H1 (cell line): ENCODE data around the gene CDR2L. TPM values are rescaled to one million over a fixed set of nuclear protein-coding genes. Genes with fewer than 3 reads are reported as not detected.

Experiments used
- CTCF ChIA-PET: fragments of 300-600 bp; sonication (Branson Sonifier 250); formaldehyde crosslinking; loops from one replicate; lab custom pipeline; 2021; ENCODE audit not compliant: partially characterized antibody; lab: Charles Lee
- POLR2A ChIA-PET: fragments of 300-600 bp; sonication (Branson Sonifier 250); formaldehyde crosslinking; loops from one replicate; lab custom pipeline; 2021; ENCODE audit warnings: inconsistent platforms; ENCODE audit not compliant: partially characterized antibody; lab: Charles Lee
- DNase-seq, 2 experiments: peaks; one replicate each; pipeline versions ENCODE4 v3.0.0 to v3.0.0-alpha.2; 2010 to 2022; ENCODE audit warnings: low spot score in 2 of 2, low read depth in 1 of 2, mixed read lengths in 1 of 2
- FAIRE-seq: peaks from 2 replicates; lab custom pipeline; 2011; peaks lifted over from hg19 to GRCh38; lab: Jason Lieb, UNC
- H2AFZ ChIP-seq: 2 replicates; pipeline ENCODE4 v1.8.1; 2012; ENCODE audit warnings: low read length, inconsistent platforms
- H2AK5ac ChIP-seq: 2 replicates; pipeline ENCODE4 v1.6.1; 2013; ENCODE audit warnings: low read depth, low read length
- H2BK120ac ChIP-seq: replicated peaks from 2 replicates; pipeline ENCODE3; 2013; ENCODE audit warnings: low read depth, low read length, inconsistent platforms
- H2BK12ac ChIP-seq: 2 replicates; pipeline ENCODE4 v1.6.1; 2013; ENCODE audit warnings: low read depth, low read length
- H2BK15ac ChIP-seq: 2 replicates; pipeline ENCODE4 v1.6.1; 2013; ENCODE audit warnings: low read length
- H2BK20ac ChIP-seq: 2 replicates; pipeline ENCODE4 v1.6.1; 2013; ENCODE audit warnings: low read length
- H2BK5ac ChIP-seq: 2 replicates; pipeline ENCODE4 v1.6.1; 2013; ENCODE audit warnings: low read depth, low read length
- H3K14ac ChIP-seq: 2 replicates; pipeline ENCODE4 v1.6.1; 2013; ENCODE audit warnings: inconsistent platforms; ENCODE audit not compliant: insufficient read length
- H3K18ac ChIP-seq: 2 replicates; pipeline ENCODE4 v1.6.1; 2013; ENCODE audit warnings: low read length; ENCODE audit errors: extremely low read depth
- H3K23ac ChIP-seq: 2 replicates; pipeline ENCODE4 v1.6.1; 2013; ENCODE audit warnings: inconsistent platforms; ENCODE audit not compliant: insufficient read length
- H3K23me2 ChIP-seq: 2 replicates; pipeline ENCODE4 v1.6.1; 2013; ENCODE audit warnings: low read depth, low read length
- H3K27ac ChIP-seq: 2 replicates; pipeline ENCODE4 v1.6.1; 2011; ENCODE audit warnings: low read depth, low read length, inconsistent platforms
- H3K27me3 ChIP-seq, 4 experiments: replicated peaks in 1 of 4; 1 replicate in 1 of 4; 2 replicates in 3 of 4; pipeline versions ENCODE4 v1.6.1 to v1.8.1; 2011 to 2013; ENCODE audit warnings: low read length in 3 of 4, mild to moderate bottlenecking in 3 of 4, inconsistent platforms in 2 of 4, mixed read lengths in 2 of 4, moderate library complexity in 1 of 4; ENCODE audit not compliant: control insufficient read depth in 3 of 4, insufficient read depth in 3 of 4; ENCODE audit errors: extremely low read depth in 1 of 4
- H3K36me3 ChIP-seq, 4 experiments: 2 replicates each; pipeline versions ENCODE4 v1.6.1 to v1.8.1; 2011 to 2013; ENCODE audit warnings: mild to moderate bottlenecking in 4 of 4, low read length in 3 of 4, moderate library complexity in 2 of 4, control low read depth in 1 of 4, inconsistent platforms in 1 of 4; ENCODE audit not compliant: insufficient read depth in 4 of 4, control insufficient read depth in 2 of 4
- H3K4ac ChIP-seq: replicated peaks from 2 replicates; pipeline ENCODE3; 2013; ENCODE audit warnings: low read length, low read depth, mixed read lengths, inconsistent platforms; ENCODE audit not compliant: insufficient read length
- H3K4me1 ChIP-seq, 4 experiments: replicated peaks in 1 of 4; 1 replicate in 1 of 4; 2 replicates in 3 of 4; pipeline versions ENCODE4 v1.6.1 to v1.8.1; 2011 to 2013; ENCODE audit warnings: low read length in 3 of 4, inconsistent platforms in 2 of 4, mixed read lengths in 1 of 4; ENCODE audit not compliant: insufficient read depth in 4 of 4, control insufficient read depth in 3 of 4
- H3K4me2 ChIP-seq, 2 experiments: 2 replicates each; pipeline versions ENCODE4 v1.6.1 to v1.8.1; 2011 to 2013; ENCODE audit warnings: low read depth in 2 of 2, low read length in 2 of 2, control low read depth in 1 of 2, inconsistent platforms in 1 of 2, mild to moderate bottlenecking in 1 of 2; ENCODE audit not compliant: insufficient read depth in 1 of 2
- H3K4me3 ChIP-seq, 4 experiments: fragments of 200-600, 300-600 bp in 1 of 4; sonication (generic), shearing (Covaris generic), sonication (Bioruptor Twin) in 1 of 4; 2 replicates each; pipeline versions ENCODE4 v1.5.1 to v1.8.1; 2011 to 2016; ENCODE audit warnings: low read length in 4 of 4, low read depth in 3 of 4, control low read depth in 2 of 4, inconsistent platforms in 2 of 4, mild to moderate bottlenecking in 2 of 4, mixed read lengths in 1 of 4, moderate library complexity in 1 of 4; ENCODE audit not compliant: insufficient read depth in 2 of 4; ENCODE audit errors: extremely low read depth in 1 of 4
- H3K56ac ChIP-seq: replicated peaks from 2 replicates; pipeline ENCODE3; 2013; ENCODE audit warnings: low read depth, mild to moderate bottlenecking, mixed read lengths, low read length, inconsistent platforms; ENCODE audit not compliant: insufficient read length
- H3K79me1 ChIP-seq: 2 replicates; pipeline ENCODE4 v1.6.1; 2013; ENCODE audit warnings: low read depth, low read length, control low read depth
- H3K79me2 ChIP-seq, 2 experiments: 2 replicates each; pipeline versions ENCODE4 v1.6.1 to v1.8.1; 2012 to 2013; ENCODE audit warnings: low read length in 2 of 2, mild to moderate bottlenecking in 2 of 2, inconsistent platforms in 1 of 2; ENCODE audit not compliant: insufficient read depth in 2 of 2, control insufficient read depth in 1 of 2
- H3K9ac ChIP-seq, 4 experiments: replicated peaks in 1 of 4; 1 replicate in 1 of 4; 2 replicates in 3 of 4; pipeline versions ENCODE4 v1.6.1 to v1.8.1; 2011 to 2013; ENCODE audit warnings: low read depth in 3 of 4, low read length in 3 of 4, control low read depth in 2 of 4, mild to moderate bottlenecking in 2 of 4, moderate library complexity in 2 of 4, inconsistent platforms in 1 of 4; ENCODE audit errors: extremely low read depth in 1 of 4
- H3K9me3 ChIP-seq, 2 experiments: 2 replicates each; pipeline versions ENCODE4 v1.6.1 to v1.8.1; 2012 to 2013; ENCODE audit warnings: mild to moderate bottlenecking in 2 of 2, moderate library complexity in 2 of 2, control low read depth in 1 of 2, inconsistent platforms in 1 of 2, low read depth in 1 of 2, low read length in 1 of 2, mixed read lengths in 1 of 2; ENCODE audit not compliant: insufficient read depth in 2 of 2
- H4K20me1 ChIP-seq, 2 experiments: replicated peaks in 1 of 2; 2 replicates each; pipeline versions ENCODE3 to v1.8.1; 2011 to 2013; ENCODE audit warnings: inconsistent platforms in 2 of 2, low read length in 2 of 2, mild to moderate bottlenecking in 1 of 2; ENCODE audit not compliant: insufficient read depth in 2 of 2, control insufficient read depth in 1 of 2
- H4K5ac ChIP-seq: 2 replicates; pipeline ENCODE4 v1.6.1; 2013; ENCODE audit warnings: low read length, low read depth, mixed read lengths, inconsistent platforms; ENCODE audit not compliant: insufficient read length
- H4K8ac ChIP-seq: 2 replicates; pipeline ENCODE4 v1.8.0; 2013; ENCODE audit warnings: mild to moderate bottlenecking, moderate library complexity, low read length, inconsistent platforms; ENCODE audit not compliant: insufficient read depth; ENCODE audit errors: extremely low read depth
- H4K91ac ChIP-seq: replicated peaks from 2 replicates; pipeline ENCODE3; 2013; ENCODE audit warnings: low read length, mixed read lengths, inconsistent platforms; ENCODE audit not compliant: insufficient read length
- CHD1 ChIP-seq: IDR thresholded peaks from 2 replicates; pipeline ENCODE4 v1.6.1; 2012; ENCODE audit warnings: low read depth, low read length, improper control_type of control experiment
- CHD2 ChIP-seq: IDR thresholded peaks from 2 replicates; pipeline ENCODE4 v1.6.1; 2012; ENCODE audit warnings: low read length, improper control_type of control experiment
- HDAC2 ChIP-seq, 2 experiments: fragments of 300-600 bp in 1 of 2; sonication (generic) in 1 of 2; IDR thresholded peaks; 2 replicates each; pipeline ENCODE4 v1.6.1; 2011 to 2012; ENCODE audit warnings: low read depth in 2 of 2, low read length in 2 of 2, mild to moderate bottlenecking in 2 of 2, moderate library complexity in 2 of 2, borderline replicate concordance in 1 of 2, inconsistent platforms in 1 of 2
- POLR2AphosphoS5 ChIP-seq: IDR thresholded peaks from 2 replicates; pipeline ENCODE4 v1.6.1; 2011; ENCODE audit warnings: low read depth, low read length
- RXRA ChIP-seq: IDR thresholded peaks from 2 replicates; pipeline ENCODE4 v1.6.1; 2011; ENCODE audit warnings: low read depth, mild to moderate bottlenecking, low read length, moderate library complexity; ENCODE audit not compliant: insufficient read depth
- SP1 ChIP-seq: IDR thresholded peaks from 2 replicates; pipeline ENCODE4 v1.6.1; 2011; ENCODE audit warnings: low read depth, low read length
- SRF ChIP-seq: IDR thresholded peaks from 2 replicates; pipeline ENCODE4 v1.6.1; 2011; ENCODE audit warnings: mild to moderate bottlenecking, low read depth, low read length, moderate library complexity
- TAF7 ChIP-seq: optimal IDR thresholded peaks from 2 replicates; pipeline ENCODE3; 2011; ENCODE audit warnings: low read depth, mild to moderate bottlenecking, inconsistent platforms, low read length, moderate library complexity, borderline replicate concordance
- WGBS, 2 experiments: shearing (Covaris generic) in 1 of 2; methylation state at CpG; one replicate each; pipeline versions ENCODE4 v1.1.6 to v1.1.7; 2013 to 2015; ENCODE audit warnings: low lambda C conversion rate in 2 of 2, mixed read lengths in 2 of 2, inconsistent platforms in 1 of 2, low coverage in 1 of 2, missing lambda C conversion rate in 1 of 2; ENCODE audit not compliant: insufficient replicate concordance in 2 of 2, insufficient coverage in 1 of 2, insufficient read length in 1 of 2; ENCODE audit errors: extremely low coverage in 1 of 2, missing lambda C conversion rate in 1 of 2; 5-methylcytosine and 5-hydroxymethylcytosine counted together
- polyA plus RNA-seq, 7 experiments: library from polyadenylated mRNA; depleted of rRNA in 3 of 7; stranded (reverse) in 5 of 7; unstranded in 2 of 7; fragments of >200 nt in 5 of 7; fragments of 200-250 nt in 2 of 7; gene quantifications; 1 replicate in 5 of 7; 2 replicates in 1 of 7; 4 replicates in 1 of 7; pipeline versions ENCODE4 v1.2.1 to v1.2.3, GENCODE V29; 2011 to 2013; ENCODE audit warnings: missing spikeins in 2 of 7, mixed read lengths in 2 of 7
- total RNA-seq: library from RNA; stranded (reverse); fragmentation: NEBNext Ultra II Directional; extraction: Animal tissue kit (Norgen Biotek cat#: 25700); gene quantifications from 2 replicates; pipeline ENCODE4 v1.2.1, GENCODE V29; 2021
- TF ChIP-seq, protein P1 (sequence below): IDR thresholded peaks from 2 replicates; pipeline ENCODE4 v1.6.1; 2012; ENCODE audit warnings: inconsistent platforms

The CDR2L gene
- total and polyA plus RNA-seq, 2 of the 8 experiments (the other 6 are each of a cell fraction or from before 2014, with no cell fraction given), result 20.4 to 38.1 TPM

- no peak overlapping the region for H3K9ac ChIP-seq
- no peak overlapping the region for H2BK120ac ChIP-seq
- no peak overlapping the region for H3K4ac ChIP-seq
- H3K27me3 ChIP-seq, result peaks cover 11 to 29% (median 23%) of the 10 kb centered on the region in 4 experiments
- H3K36me3 ChIP-seq, result no peaks in the 10 kb centered on the region
- DNase-seq (no peak), FAIRE-seq (no peak)
- no peak overlapping the region for H3K4me3 ChIP-seq
- H2BK12ac ChIP-seq, result no peak overlapping the region
- H3K18ac ChIP-seq, result no peak overlapping the region
- no peak overlapping the region for H2AK5ac ChIP-seq
- H3K14ac ChIP-seq, result no peak overlapping the region
- no peak overlapping the region for H3K4me2 ChIP-seq
- H3K23ac ChIP-seq, result no peak overlapping the region
- ChIA-PET CTCF (interaction anchor here (27.2 to 49.9 kb wide), 2 partner anchors 10 to 11 kb away, joined by 1072 read pairs; partner anchors contain the start of genes OTOP2, OTOP3 and USH1G), POLR2A (no interaction called here)
- H3K79me1 ChIP-seq, result no peaks in the 10 kb centered on the region
- no peak overlapping the region for H4K8ac ChIP-seq
- no peak overlapping the region for H2AFZ ChIP-seq
- no peaks in the 10 kb centered on the region for H3K9me3 ChIP-seq
- no peak overlapping the region for H4K5ac ChIP-seq
- 0 out of 2 replicates have a peak overlapping the region, but pooled peaks have one; percentile 39 for H2BK5ac ChIP-seq
- no peak overlapping the region for H3K56ac ChIP-seq
- H3K27ac ChIP-seq, result no peak overlapping the region
- TF ChIP-seq CHD2 (no peak), SRF (no peak), HDAC2 (IDR thresholded peaks at IDR 0.05; ENCODE audit: borderline replicate concordance in 1 of 2, low read depth in 2 of 2, low read length in 2 of 2) (no peak), TAF7 (no peak), SP1 (no peak), RXRA (no peak), POLR2AphosphoS5 (no peak), CHD1 (no peak)
- TF ChIP-seq, protein P1, sequence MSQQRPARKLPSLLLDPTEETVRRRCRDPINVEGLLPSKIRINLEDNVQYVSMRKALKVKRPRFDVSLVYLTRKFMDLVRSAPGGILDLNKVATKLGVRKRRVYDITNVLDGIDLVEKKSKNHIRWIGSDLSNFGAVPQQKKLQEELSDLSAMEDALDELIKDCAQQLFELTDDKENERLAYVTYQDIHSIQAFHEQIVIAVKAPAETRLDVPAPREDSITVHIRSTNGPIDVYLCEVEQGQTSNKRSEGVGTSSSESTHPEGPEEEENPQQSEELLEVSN, result no peak
- no peaks in the 10 kb centered on the region for H3K79me2 ChIP-seq
- peaks cover 2 to 8% of the 10 kb centered on the region in 2 experiments for H4K20me1 ChIP-seq
- no peak overlapping the region for H2BK15ac ChIP-seq
- H3K4me1 ChIP-seq, result peaks cover 0 to 3% (median 2%) of the 10 kb centered on the region in 4 experiments; a peak in 3 of 7 replicates
- WGBS, 2 experiments, result 86% methylated on average over 17 of the region's 21 CpGs; no CpG with 5 or more reads in 1 of the 2 experiments
- no peak overlapping the region for H4K91ac ChIP-seq
- no peaks in the 10 kb centered on the region for H3K23me2 ChIP-seq
- peak overlapping the region; percentile 61; the same call in 1 of the 2 replicates for H2BK20ac ChIP-seq
Measured at GRCh38 chr17:74941128-74941725, 46.2 kb upstream of the CDR2L start.
